Measurements from ENCODE around the gene LGI4.
"Not testable (repeated sequence)": the region's sequence is repeated elsewhere in the genome, so short reads cannot be mapped to it uniquely, and the experiment has no call there.

LGI4 gene

GRCh38 chr19:35107545-35107944, 27.3 kb downstream of the LGI4 start:
- in situ Hi-C loops (cut with MboI; ENCODE audit: low sequenced_read_pairs), result no loop called here

GRCh38 chr19:35106898-35107541, 27.8 kb downstream of the LGI4 start:
- in situ Hi-C loops (cut with MboI; ENCODE audit: low sequenced_read_pairs), result no loop called here

- in situ Hi-C loops (cut with MboI; ENCODE audit: low sequenced_read_pairs), result no loop called here
Observed at GRCh38 chr19:35106291-35106583, 28.6 kb downstream of the LGI4 start.

- in situ Hi-C loops (cut with MboI; ENCODE audit: low sequenced_read_pairs), result no loop called here
Observed at GRCh38 chr19:35105411-35106290, 29.2 kb downstream of the LGI4 start.

- in situ Hi-C loops (cut with MboI; ENCODE audit: low sequenced_read_pairs), result no loop called here
Observed at GRCh38 chr19:35105047-35105410, 29.8 kb downstream of the LGI4 start.

GRCh38 chr19:35104361-35104760, 30.5 kb downstream of the LGI4 start:
- in situ Hi-C loops (cut with MboI; ENCODE audit: low sequenced_read_pairs), result no loop called here

GRCh38 chr19:35103614-35104013, 31.2 kb downstream of the LGI4 start:
- in situ Hi-C loops (cut with MboI; ENCODE audit: low sequenced_read_pairs), result not testable (repeated sequence)

GRCh38 chr19:35101949-35102348, 32.9 kb downstream of the LGI4 start:
- in situ Hi-C loops (cut with MboI; ENCODE audit: low sequenced_read_pairs), result not testable (repeated sequence)

GRCh38 chr19:35100588-35101533, 34.0 kb downstream of the LGI4 start:
- in situ Hi-C loops (cut with MboI; ENCODE audit: low sequenced_read_pairs), result no loop called here

- in situ Hi-C loops (cut with MboI; ENCODE audit: low sequenced_read_pairs), result no loop called here
Observed at GRCh38 chr19:35099897-35100275, 35.0 kb downstream of the LGI4 start.

- in situ Hi-C loops (cut with MboI; ENCODE audit: low sequenced_read_pairs), result no loop called here
Observed at GRCh38 chr19:35099155-35099896, 35.5 kb downstream of the LGI4 start.

- in situ Hi-C loops (cut with MboI; ENCODE audit: low sequenced_read_pairs), result no loop called here
Observed at GRCh38 chr19:35098413-35099049, 36.3 kb downstream of the LGI4 start.

GRCh38 chr19:35095667-35096368, 39.0 kb downstream of the LGI4 start:
- in situ Hi-C loops (cut with MboI; ENCODE audit: low sequenced_read_pairs), result no loop called here

- in situ Hi-C loops (cut with MboI; ENCODE audit: low sequenced_read_pairs), result no loop called here
Observed at GRCh38 chr19:35094656-35095055, 40.2 kb downstream of the LGI4 start.

- in situ Hi-C loops (cut with MboI; ENCODE audit: low sequenced_read_pairs), result no loop called here
Observed at GRCh38 chr19:35093941-35094647, 40.8 kb downstream of the LGI4 start.

GRCh38 chr19:35093430-35093829, 41.4 kb downstream of the LGI4 start:
- in situ Hi-C loops (cut with MboI; ENCODE audit: low sequenced_read_pairs), result no loop called here

- in situ Hi-C loops (cut with MboI; ENCODE audit: low sequenced_read_pairs), result no loop called here
Observed at GRCh38 chr19:35090506-35091214, 44.2 kb downstream of the LGI4 start.

GRCh38 chr19:35090160-35090505, 44.7 kb downstream of the LGI4 start:
- in situ Hi-C loops (cut with MboI; ENCODE audit: low sequenced_read_pairs), result no loop called here

GRCh38 chr19:35089554-35089953, 45.3 kb downstream of the LGI4 start:
- in situ Hi-C loops (cut with MboI; ENCODE audit: low sequenced_read_pairs), result no loop called here

Data from hTERT RPE-1 (cell line).